Loucy (cell line): ENCODE measurements around the gene HDHD5.

Source experiments
- H2AFZ ChIP-seq: fragments of 200-600 bp; sonication (generic); 2 replicates; pipeline ENCODE4 v1.6.0; 2016; ENCODE audit warnings: antibody characterized with exemption, mild to moderate bottlenecking, low read length, moderate library complexity
- H3F3A ChIP-seq: fragments of 200-600 bp; 2 replicates; pipeline ENCODE4 v1.6.0; 2016; ENCODE audit warnings: antibody characterized with exemption, low read depth, mild to moderate bottlenecking
- H3K27me3 ChIP-seq: fragments of 200-600 bp; sonication (generic); 2 replicates; pipeline ENCODE4 v1.6.1; 2014; ENCODE audit warnings: low read length, mild to moderate bottlenecking; ENCODE audit not compliant: insufficient read depth, poor library complexity, severe bottlenecking
- H3K36me3 ChIP-seq: fragments of 200-600 bp; sonication (generic); 2 replicates; pipeline ENCODE4 v1.6.1; 2016; ENCODE audit warnings: low read length; ENCODE audit not compliant: insufficient read depth
- H3K4me1 ChIP-seq: fragments of 200-600 bp; sonication (generic); 2 replicates; pipeline ENCODE4 v1.5.1; 2014; ENCODE audit warnings: low read length, mild to moderate bottlenecking; ENCODE audit not compliant: insufficient read depth, poor library complexity, severe bottlenecking
- H3K4me2 ChIP-seq: fragments of 200-600 bp; sonication (generic); 2 replicates; pipeline ENCODE4 v1.6.0; 2014; ENCODE audit warnings: antibody characterized with exemption, low read length, low read depth, mild to moderate bottlenecking; ENCODE audit not compliant: poor library complexity, severe bottlenecking
- H3K4me3 ChIP-seq: fragments of 200-600 bp; sonication (generic); 2 replicates; pipeline ENCODE4 v1.5.1; 2014; ENCODE audit warnings: low read length, mild to moderate bottlenecking, mixed read lengths; ENCODE audit not compliant: poor library complexity, severe bottlenecking
- H3K79me2 ChIP-seq: fragments of 200-600 bp; sonication (generic); 2 replicates; pipeline ENCODE4 v1.6.1; 2014; ENCODE audit warnings: low read length; ENCODE audit not compliant: insufficient read depth
- H3K9ac ChIP-seq: fragments of 200-600 bp; sonication (generic); 2 replicates; pipeline ENCODE4 v1.6.0; 2014; ENCODE audit warnings: mild to moderate bottlenecking, low read depth, low read length, moderate library complexity; ENCODE audit not compliant: poor library complexity, severe bottlenecking
- H3K9me2 ChIP-seq: fragments of 200-600 bp; sonication (generic); replicated peaks from 2 replicates; pipeline ENCODE4 v1.6.1; 2016; ENCODE audit warnings: low read depth, low read length, mixed read lengths
- H3K9me3 ChIP-seq: fragments of 200-600 bp; sonication (generic); 2 replicates; pipeline ENCODE4 v1.6.1; 2014; ENCODE audit warnings: mild to moderate bottlenecking, antibody characterized with exemption, low read length, low read depth; ENCODE audit not compliant: insufficient read depth
- H4K20me1 ChIP-seq: fragments of 200-600 bp; sonication (generic); 2 replicates; pipeline ENCODE4 v1.6.0; 2014; ENCODE audit warnings: antibody characterized with exemption, low read length, mild to moderate bottlenecking; ENCODE audit not compliant: insufficient read depth, poor library complexity, severe bottlenecking
- CTCF ChIP-seq: fragments of 200-600 bp; sonication (generic); conservative IDR thresholded peaks from 2 replicates; pipeline ENCODE4 v1.5.1; 2014; ENCODE audit warnings: mild to moderate bottlenecking, antibody characterized with exemption, low read length
- EZH2phosphoT487 ChIP-seq: fragments of 200-600 bp; IDR thresholded peaks from 2 replicates; pipeline ENCODE4 v1.6.1; 2018; ENCODE audit warnings: antibody characterized with exemption, mild to moderate bottlenecking, moderate library complexity, borderline replicate concordance

HDHD5 gene

GRCh38 chr22:17117400-17117799 lies 41.7 kb downstream of the HDHD5 start:
- H3K9me2 ChIP-seq = no peaks in the 10 kb centered on the region
- peak overlapping the region; percentile 56 for H3K4me3 ChIP-seq
- H3K9me3 ChIP-seq = no peaks in the 10 kb centered on the region
- H3K36me3 ChIP-seq = no peaks in the 10 kb centered on the region
- TF ChIP-seq CTCF = no peak
- no peak for TF ChIP-seq EZH2phosphoT487
- H3K4me2 ChIP-seq = peak overlapping the region; percentile 79
- H4K20me1 ChIP-seq = no peaks in the 10 kb centered on the region
- H3K9ac ChIP-seq = peak overlapping the region; percentile 57
- peaks cover 21% of the 10 kb centered on the region; the same call in 1 of the 2 replicates for H3F3A ChIP-seq
- no peaks in the 10 kb centered on the region for H3K27me3 ChIP-seq
- no peak overlapping the region for H2AFZ ChIP-seq
- H3K4me1 ChIP-seq = peaks cover 47% of the 10 kb centered on the region
- no peaks in the 10 kb centered on the region for H3K79me2 ChIP-seq

GRCh38 chr22:17116572-17117330 lies 42.3 kb downstream of the HDHD5 start:
- peaks cover 21% of the 10 kb centered on the region; the same call in 1 of the 2 replicates for H3F3A ChIP-seq
- H3K9me3 ChIP-seq = no peaks in the 10 kb centered on the region
- no peaks in the 10 kb centered on the region for H3K27me3 ChIP-seq
- peak overlapping the region; percentile 34 for H3K4me3 ChIP-seq
- no peaks in the 10 kb centered on the region for H3K79me2 ChIP-seq
- no peaks in the 10 kb centered on the region for H3K36me3 ChIP-seq
- peaks cover 47% of the 10 kb centered on the region for H3K4me1 ChIP-seq
- H3K9me2 ChIP-seq = no peaks in the 10 kb centered on the region
- H3K4me2 ChIP-seq = peak overlapping the region; percentile 79
- 0 out of 2 replicates have a peak overlapping the region, but pooled peaks have one; percentile 7 for H2AFZ ChIP-seq
- no peak for TF ChIP-seq CTCF
- no peak for TF ChIP-seq EZH2phosphoT487
- H3K9ac ChIP-seq = peak overlapping the region; percentile 57
- H4K20me1 ChIP-seq = no peaks in the 10 kb centered on the region

- no peaks in the 10 kb centered on the region for H4K20me1 ChIP-seq
- peak overlapping the region; percentile 34 for H3K4me3 ChIP-seq
- H3K9ac ChIP-seq = peak overlapping the region; percentile 57
- no peaks in the 10 kb centered on the region for H3K27me3 ChIP-seq
- 0 out of 2 replicates have a peak overlapping the region, but pooled peaks have one; percentile 7 for H2AFZ ChIP-seq
- no peaks in the 10 kb centered on the region for H3K9me2 ChIP-seq
- peaks cover 21% of the 10 kb centered on the region; the same call in 1 of the 2 replicates for H3F3A ChIP-seq
- H3K4me1 ChIP-seq = peaks cover 47% of the 10 kb centered on the region
- H3K79me2 ChIP-seq = no peaks in the 10 kb centered on the region
- no peaks in the 10 kb centered on the region for H3K9me3 ChIP-seq
- TF ChIP-seq EZH2phosphoT487 (no peak), CTCF (no peak)
- no peaks in the 10 kb centered on the region for H3K36me3 ChIP-seq
- peak overlapping the region; percentile 79 for H3K4me2 ChIP-seq
These were observed 43.0 kb downstream of the HDHD5 start for GRCh38 chr22:17115945-17116565.
